Epithelial cell of prostate (primary cell): ENCODE measurements around the gene IRS1.

Source experiments
- DNase-seq: peaks from one replicate; pipeline ENCODE4 v3.0.0-alpha.2; 2011; ENCODE audit warnings: low read depth, low spot score
- H3K27ac ChIP-seq: fragments of 450-650 bp; 2 replicates; pipeline ENCODE4 v1.5.1; 2017; ENCODE audit warnings: mild to moderate bottlenecking

The IRS1 gene

GRCh38 chr2:226736382-226736781, 63.2 kb downstream of the IRS1 start:
- DNase-seq, result no peak
- no peak overlapping the region for H3K27ac ChIP-seq

GRCh38 chr2:226733927-226734564, 65.6 kb downstream of the IRS1 start:
- DNase-seq, result no peak
- no peak overlapping the region for H3K27ac ChIP-seq

- no peak for DNase-seq
- no peak overlapping the region for H3K27ac ChIP-seq
Observed at GRCh38 chr2:226733189-226733858, 66.3 kb downstream of the IRS1 start.

GRCh38 chr2:226732478-226733188, 67.0 kb downstream of the IRS1 start:
- DNase-seq, result no peak
- no peak overlapping the region for H3K27ac ChIP-seq

GRCh38 chr2:226730481-226730880, 69.1 kb downstream of the IRS1 start:
- no peak for DNase-seq
- H3K27ac ChIP-seq, result no peak overlapping the region

- DNase-seq, result no peak
- no peak overlapping the region for H3K27ac ChIP-seq
Observed at GRCh38 chr2:226728996-226729395, 70.6 kb downstream of the IRS1 start.

- peak overlapping the region; percentile 18 for H3K27ac ChIP-seq
- DNase-seq, result no peak
Observed at GRCh38 chr2:226727251-226727650, 72.4 kb downstream of the IRS1 start.

GRCh38 chr2:226726546-226726945, 73.1 kb downstream of the IRS1 start:
- peak overlapping the region; percentile 18 for H3K27ac ChIP-seq
- DNase-seq, result no peak

- no peak overlapping the region for H3K27ac ChIP-seq
Observed at GRCh38 chr2:226725126-226725860, 74.3 kb downstream of the IRS1 start.

GRCh38 chr2:226721541-226721940, 78.1 kb downstream of the IRS1 start:
- H3K27ac ChIP-seq, result no peak overlapping the region
- DNase-seq, result no peak

More at GRCh38 chr2:226725126-226725860, 74.3 kb downstream of the IRS1 start:
- no peak for DNase-seq

- no peak for DNase-seq
- no peak overlapping the region for H3K27ac ChIP-seq
Observed at GRCh38 chr2:226720948-226721347, 78.7 kb downstream of the IRS1 start.

- H3K27ac ChIP-seq, result no peak overlapping the region
- DNase-seq, result no peak
Observed at GRCh38 chr2:226717719-226718118, 81.9 kb downstream of the IRS1 start.

GRCh38 chr2:226716126-226716525, 83.5 kb downstream of the IRS1 start:
- no peak overlapping the region for H3K27ac ChIP-seq
- DNase-seq, result no peak

GRCh38 chr2:226715347-226715990, 84.2 kb downstream of the IRS1 start:
- H3K27ac ChIP-seq, result no peak overlapping the region
- no peak for DNase-seq

- no peak overlapping the region for H3K27ac ChIP-seq
- no peak for DNase-seq
Observed at GRCh38 chr2:226712941-226713340, 86.7 kb downstream of the IRS1 start.

- peak overlapping the region; percentile 19 for H3K27ac ChIP-seq
- no peak for DNase-seq
Observed at GRCh38 chr2:226711606-226712296, 87.9 kb downstream of the IRS1 start.

GRCh38 chr2:226707499-226707898, 92.1 kb downstream of the IRS1 start:
- DNase-seq, result no peak
- no peak overlapping the region for H3K27ac ChIP-seq

GRCh38 chr2:226705965-226706364, 93.7 kb downstream of the IRS1 start:
- no peak for DNase-seq
- H3K27ac ChIP-seq, result no peak overlapping the region

GRCh38 chr2:226705133-226705886, 94.3 kb downstream of the IRS1 start:
- H3K27ac ChIP-seq, result no peak overlapping the region
- no peak for DNase-seq
